Stimulated activated CD4-positive, alpha-beta T cell treated with anti-CD3 and anti-CD28 coated beads, Interleukin-1b, Interleukin-23, amount 100 ng/mL, for 48 hours (primary cell): Measurements from ENCODE around the gene OR56A4.
"Not testable (repeated sequence)": the region's sequence is repeated elsewhere in the genome, so short reads cannot be mapped to it uniquely, and the experiment has no call there.

Source experiments
- DNase-seq: peaks from one replicate; pipeline ENCODE4 v3.0.0-alpha.2; 2020

Gene OR56A4

GRCh38 chr11:6006846-6007245, at the start of gene OR56A4:
TSS of gene OR56A4 (minus strand) at chr11:6006946. CDS start at chr11:6002992, 3,954 bp downstream.
- no peak for DNase-seq

GRCh38 chr11:6055569-6055968, 48.8 kb upstream of the OR56A4 start:
- DNase-seq: no peak

- DNase-seq: no peak
These were observed 45.6 kb upstream of the OR56A4 start for GRCh38 chr11:6052374-6052773.

- DNase-seq: no peak
These were observed 34.1 kb upstream of the OR56A4 start for GRCh38 chr11:6040874-6041273.

GRCh38 chr11:6030708-6031405, 24.1 kb upstream of the OR56A4 start, which contains the start of gene OR56A1:
TSS of gene OR56A1 (minus strand) at chr11:6030758. CDS start at chr11:6027692, 3,066 bp downstream.
- no peak for DNase-seq

GRCh38 chr11:6027501-6027900, 20.8 kb upstream of the OR56A4 start:
- no peak for DNase-seq

- DNase-seq: no peak
These were observed 18.3 kb upstream of the OR56A4 start for GRCh38 chr11:6025056-6025455.

- DNase-seq: no peak
These were observed 16.2 kb upstream of the OR56A4 start for GRCh38 chr11:6022956-6023355.

GRCh38 chr11:6013042-6013441, 6.3 kb upstream of the OR56A4 start:
- DNase-seq: no peak

GRCh38 chr11:6012035-6012668, 5.4 kb upstream of the OR56A4 start:
- DNase-seq: no peak

GRCh38 chr11:6006395-6006794, 351 bp downstream of the OR56A4 start:
- DNase-seq: no peak

- DNase-seq: no peak
These were observed 4.5 kb downstream of the OR56A4 start for GRCh38 chr11:6002202-6002699.

GRCh38 chr11:5994791-5995190, 12.0 kb downstream of the OR56A4 start:
- DNase-seq: no peak

GRCh38 chr11:5992604-5993251, 14.0 kb downstream of the OR56A4 start:
- no peak for DNase-seq

- no peak for DNase-seq
These were observed 14.6 kb downstream of the OR56A4 start for GRCh38 chr11:5992150-5992549.

GRCh38 chr11:5989203-5989602, 17.5 kb downstream of the OR56A4 start:
- no peak for DNase-seq

GRCh38 chr11:5986885-5987284, 19.9 kb downstream of the OR56A4 start, which contains the start of gene OR52L1:
TSS of gene OR52L1 (minus strand) at chr11:5986985. CDS start at chr11:5986930, 55 bp downstream.
- no peak for DNase-seq

GRCh38 chr11:5983443-5983842, 23.3 kb downstream of the OR56A4 start:
- DNase-seq: no peak

- no peak for DNase-seq
These were observed 33.2 kb downstream of the OR56A4 start for GRCh38 chr11:5973530-5973929.

GRCh38 chr11:5968394-5968793, 38.4 kb downstream of the OR56A4 start, which contains the start of gene OR56A5:
TSS of gene OR56A5 (minus strand) at chr11:5968494. CDS start at chr11:5968494, 0 bp downstream.
- no peak for DNase-seq

- DNase-seq: no peak
These were observed 39.0 kb downstream of the OR56A4 start for GRCh38 chr11:5967708-5968107.

GRCh38 chr11:5966958-5967357, 39.8 kb downstream of the OR56A4 start:
- no peak for DNase-seq

GRCh38 chr11:5960704-5961320, 45.9 kb downstream of the OR56A4 start:
- not testable (repeated sequence) for DNase-seq
